Bronchial epithelial cell (primary cell): ENCODE measurements around the gene DAAM2. TPM values are rescaled to one million over a fixed set of nuclear protein-coding genes. Genes with fewer than 3 reads are reported as not detected.

Experiments
- DNase-seq: peaks from one replicate; pipeline ENCODE4 v3.0.0-alpha.2; 2010; ENCODE audit warnings: low read depth
- FAIRE-seq: peaks from 2 replicates; lab custom pipeline; 2011; peaks lifted over from hg19 to GRCh38; lab: Jason Lieb, UNC
- H3K27me3 ChIP-seq: 2 replicates; pipeline ENCODE4 v1.5.1; 2011; ENCODE audit warnings: low read length; ENCODE audit not compliant: control insufficient read depth, insufficient read depth
- H3K36me3 ChIP-seq: 2 replicates; pipeline ENCODE4 v1.5.1; 2011; ENCODE audit warnings: low read length; ENCODE audit not compliant: control insufficient read depth, insufficient read depth
- H3K4me3 ChIP-seq: 2 replicates; pipeline ENCODE4 v1.5.1; 2011; ENCODE audit warnings: mild to moderate bottlenecking, low read depth, low read length, control low read depth
- CTCF ChIP-seq: IDR thresholded peaks from 2 replicates; pipeline ENCODE4 v1.5.1; 2011; ENCODE audit warnings: mild to moderate bottlenecking, moderate library complexity, low read length, control low read depth, inconsistent platforms; ENCODE audit not compliant: insufficient read depth, severe bottlenecking
- total RNA-seq: library from RNA; depleted of rRNA; stranded (reverse); fragments of >200 nt; gene quantifications from 2 replicates; pipeline ENCODE4 v1.2.1, GENCODE V29; 2014

Gene DAAM2
- total RNA-seq, 1 donor from 2014 or later = under 0.01 TPM

GRCh38 chr6:39865011-39865888, 73.1 kb downstream of the DAAM2 start:
- DNase-seq (peak; percentile 25), FAIRE-seq (no peak)
- H3K36me3 ChIP-seq = no peaks in the 10 kb centered on the region
- no peak overlapping the region for H3K4me3 ChIP-seq
- TF ChIP-seq CTCF = peak; percentile 83
- H3K27me3 ChIP-seq = no peaks in the 10 kb centered on the region

GRCh38 chr6:39867592-39867991, 75.4 kb downstream of the DAAM2 start:
- H3K27me3 ChIP-seq = no peaks in the 10 kb centered on the region
- no peak for FAIRE-seq
- TF ChIP-seq CTCF = peak; percentile 20
- no peak overlapping the region for H3K4me3 ChIP-seq
- DNase-seq = no peak
- H3K36me3 ChIP-seq = no peaks in the 10 kb centered on the region

- FAIRE-seq (no peak), DNase-seq (no peak)
- Histone ChIP-seq H3K27me3 (no peaks in the 10 kb centered on the region), H3K4me3 (no peak overlapping the region), H3K36me3 (no peaks in the 10 kb centered on the region)
- TF ChIP-seq CTCF = no peak
Measured at GRCh38 chr6:39870950-39871349, 78.8 kb downstream of the DAAM2 start.

- Histone ChIP-seq H3K27me3 (no peaks in the 10 kb centered on the region), H3K36me3 (no peaks in the 10 kb centered on the region), H3K4me3 (no peak overlapping the region)
- TF ChIP-seq CTCF = no peak
- no peak for DNase-seq
- FAIRE-seq = no peak
Measured at GRCh38 chr6:39873439-39873838, 81.3 kb downstream of the DAAM2 start.

GRCh38 chr6:39876111-39876510, 83.9 kb downstream of the DAAM2 start:
- no peak for FAIRE-seq
- TF ChIP-seq CTCF = no peak
- DNase-seq = no peak
- no peaks in the 10 kb centered on the region for H3K27me3 ChIP-seq
- H3K36me3 ChIP-seq = no peaks in the 10 kb centered on the region
- H3K4me3 ChIP-seq = no peak overlapping the region
